GM18517 (cell line): ENCODE data around the gene SLC2A1.

Experiments used
- ATAC-seq: cut with Tn5 transposase; IDR thresholded peaks from one replicate; pipeline ENCODE4 v1.9.1; 2021; ENCODE audit warnings: mild to moderate bottlenecking, moderate library complexity; ENCODE audit not compliant: unreplicated experiment

Gene SLC2A1

DNA sequence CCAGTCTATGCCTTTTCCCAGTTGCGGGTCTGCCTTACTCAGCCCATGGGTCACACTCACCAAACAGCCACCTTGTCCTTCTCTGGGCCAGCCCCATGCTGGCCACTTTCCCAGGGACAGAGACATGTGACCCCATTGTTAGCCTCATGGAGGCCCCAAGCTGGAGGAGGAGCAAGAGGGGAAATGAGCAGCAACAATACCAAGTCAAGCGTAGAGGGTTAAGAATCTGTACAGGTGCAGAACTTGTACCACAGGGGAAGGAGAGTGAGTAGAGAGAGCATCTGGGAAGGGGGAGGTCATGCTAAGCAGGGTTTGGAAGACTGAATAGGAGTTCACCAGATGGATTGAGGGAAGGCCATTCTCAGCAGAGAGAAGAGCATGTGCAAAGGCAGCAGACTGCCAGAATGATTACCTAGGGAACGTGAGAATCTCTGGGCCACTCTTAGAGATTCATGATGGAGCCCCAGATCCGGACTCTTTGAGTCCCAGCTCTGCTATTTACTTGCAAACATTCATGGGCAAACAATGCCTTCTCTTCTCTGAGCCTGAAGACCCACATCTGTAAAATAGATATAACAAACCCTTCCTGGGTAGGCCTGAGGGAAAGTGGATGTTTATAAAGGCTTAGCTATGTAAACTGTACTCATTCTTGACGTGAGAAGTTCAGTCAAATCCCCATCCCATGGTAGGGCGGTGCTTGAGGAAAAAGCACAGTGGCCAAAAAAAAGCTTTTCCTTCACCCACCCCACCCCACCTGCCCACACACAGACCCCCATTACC lies 2.8 kb upstream of the SLC2A1 start:
- no peak for ATAC-seq

DNA sequence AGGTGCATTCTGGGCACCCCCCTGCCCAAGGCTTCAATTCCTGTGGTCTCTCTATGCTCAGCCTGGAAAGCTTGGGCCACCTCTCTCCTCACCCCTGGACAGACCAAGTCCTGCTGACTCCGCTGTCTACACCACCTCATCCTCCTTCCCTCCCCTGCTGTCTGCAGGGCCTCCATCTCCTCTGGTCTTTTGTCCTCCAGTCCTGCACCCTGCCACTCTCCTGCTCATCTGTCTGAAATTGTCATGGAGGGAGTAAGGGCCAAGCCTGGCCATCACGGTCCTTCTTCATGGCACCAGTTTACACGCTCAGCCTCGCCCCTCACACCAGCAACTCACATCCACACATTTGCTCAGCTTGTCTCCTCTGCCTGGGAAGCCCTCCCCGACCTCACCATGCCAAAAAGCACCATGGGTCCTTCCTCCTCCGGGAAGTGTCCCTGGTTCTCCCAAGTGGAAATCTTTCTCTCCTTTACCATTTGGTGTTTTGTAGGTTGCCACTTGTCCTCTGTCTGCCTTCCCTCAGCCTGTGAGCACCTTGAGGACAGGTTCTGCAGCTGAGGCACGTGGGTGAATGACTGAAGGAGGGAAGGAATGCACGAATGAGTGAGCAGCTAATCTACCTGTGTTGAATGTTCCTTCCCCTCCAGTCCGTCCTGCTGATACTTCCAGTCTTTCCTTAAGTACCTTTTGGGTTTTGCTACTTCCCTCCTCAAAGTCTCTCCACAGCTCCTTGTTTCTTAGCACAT lies 2.1 kb upstream of the SLC2A1 start:
- ATAC-seq, result no peak

DNA sequence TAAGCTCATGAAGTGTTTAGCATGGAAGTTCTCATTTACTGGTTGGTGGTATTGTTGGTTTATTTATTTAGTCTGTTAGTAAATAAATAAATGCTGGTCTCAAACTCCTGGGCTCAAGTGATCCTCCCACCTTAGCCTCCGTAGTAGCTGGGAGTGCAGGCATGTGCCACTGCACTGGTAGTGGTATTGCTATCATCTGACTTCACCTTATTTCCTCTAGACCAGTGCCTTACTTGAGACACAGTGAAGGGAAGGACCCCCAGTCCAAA lies 1.4 kb upstream of the SLC2A1 start:
- no peak for ATAC-seq

DNA sequence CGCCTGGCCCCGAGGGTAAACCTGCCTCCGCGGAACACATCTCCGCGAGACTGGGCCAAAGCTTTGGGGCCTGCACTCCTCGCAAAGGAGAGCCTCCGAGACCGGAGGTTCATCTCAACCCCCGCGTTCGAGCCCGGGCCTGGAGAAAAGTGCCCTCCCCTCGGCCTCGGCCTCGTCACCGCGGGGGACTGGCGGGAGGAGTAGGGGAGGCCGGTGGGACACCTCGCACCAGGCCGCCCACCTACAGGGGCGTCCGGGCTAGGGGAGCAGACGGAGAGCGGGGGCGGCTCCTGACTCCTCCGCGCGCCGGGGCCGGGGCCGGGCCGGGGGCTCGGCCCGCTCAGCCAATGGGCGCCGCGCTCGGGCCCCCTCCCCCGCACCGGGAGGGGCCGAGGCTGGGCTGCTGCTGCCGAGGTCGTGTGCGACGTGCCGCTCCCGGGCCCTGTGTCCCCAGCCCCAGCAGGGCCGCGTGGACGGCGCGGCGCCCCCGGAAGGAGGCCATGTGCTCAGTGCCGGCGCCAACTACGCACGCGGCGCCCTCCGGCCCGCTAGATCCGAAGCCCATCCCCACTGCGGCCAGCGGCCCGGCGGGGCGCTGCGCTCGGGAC lies 684 bp downstream of the SLC2A1 start:
- ATAC-seq, result peak; percentile 50

DNA sequence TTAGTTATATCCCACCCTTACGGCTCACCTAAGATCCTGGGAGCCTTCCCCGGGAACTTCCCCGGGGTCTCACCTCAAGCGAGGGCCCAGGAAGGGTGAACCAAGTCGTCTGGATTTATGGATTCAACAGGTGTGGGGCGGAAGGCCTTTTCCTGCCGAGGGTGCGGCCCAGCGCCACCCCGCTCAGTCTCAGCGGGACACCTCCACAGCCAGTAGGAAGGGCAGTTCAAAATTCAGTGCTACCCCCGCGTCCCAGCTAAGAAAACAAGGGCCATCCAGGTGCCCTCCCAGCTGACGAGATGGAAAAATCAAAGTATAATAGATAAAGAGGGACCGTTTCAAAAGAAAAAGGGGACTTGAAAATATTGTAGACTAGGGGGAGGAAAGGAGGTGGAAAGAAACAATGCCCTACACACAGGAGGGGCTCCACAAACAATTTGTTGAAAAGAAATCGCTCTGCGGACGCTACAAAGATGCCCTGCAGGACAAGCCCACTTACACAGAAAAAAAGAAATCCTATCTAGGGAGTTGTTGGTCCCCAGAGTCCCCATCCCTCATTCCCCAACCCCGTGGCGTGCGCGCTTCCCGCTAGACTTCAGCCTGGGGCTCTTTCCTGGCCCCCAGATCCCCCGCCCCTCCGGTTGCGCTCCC lies 1.3 kb downstream of the SLC2A1 start:
- no peak for ATAC-seq

DNA sequence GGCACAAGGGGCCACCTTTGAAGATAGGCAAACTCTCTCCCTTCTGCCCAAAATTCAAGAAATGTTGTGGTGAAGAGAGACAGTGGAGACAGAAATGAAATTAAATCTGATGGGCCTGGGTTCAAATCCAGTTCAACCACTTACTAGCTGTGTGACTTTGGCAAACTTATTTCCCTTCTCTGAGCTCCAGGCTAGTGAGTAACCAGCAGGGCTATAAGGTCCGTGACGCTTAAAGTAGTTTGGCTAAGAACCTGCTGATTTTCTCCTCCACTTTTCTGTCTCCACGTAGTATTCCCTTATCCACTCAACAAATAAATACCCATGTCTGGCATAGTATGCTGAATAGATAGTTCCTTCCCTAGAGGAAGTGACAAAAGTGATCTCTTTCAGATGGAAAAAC lies 1.9 kb downstream of the SLC2A1 start:
- no peak for ATAC-seq

DNA sequence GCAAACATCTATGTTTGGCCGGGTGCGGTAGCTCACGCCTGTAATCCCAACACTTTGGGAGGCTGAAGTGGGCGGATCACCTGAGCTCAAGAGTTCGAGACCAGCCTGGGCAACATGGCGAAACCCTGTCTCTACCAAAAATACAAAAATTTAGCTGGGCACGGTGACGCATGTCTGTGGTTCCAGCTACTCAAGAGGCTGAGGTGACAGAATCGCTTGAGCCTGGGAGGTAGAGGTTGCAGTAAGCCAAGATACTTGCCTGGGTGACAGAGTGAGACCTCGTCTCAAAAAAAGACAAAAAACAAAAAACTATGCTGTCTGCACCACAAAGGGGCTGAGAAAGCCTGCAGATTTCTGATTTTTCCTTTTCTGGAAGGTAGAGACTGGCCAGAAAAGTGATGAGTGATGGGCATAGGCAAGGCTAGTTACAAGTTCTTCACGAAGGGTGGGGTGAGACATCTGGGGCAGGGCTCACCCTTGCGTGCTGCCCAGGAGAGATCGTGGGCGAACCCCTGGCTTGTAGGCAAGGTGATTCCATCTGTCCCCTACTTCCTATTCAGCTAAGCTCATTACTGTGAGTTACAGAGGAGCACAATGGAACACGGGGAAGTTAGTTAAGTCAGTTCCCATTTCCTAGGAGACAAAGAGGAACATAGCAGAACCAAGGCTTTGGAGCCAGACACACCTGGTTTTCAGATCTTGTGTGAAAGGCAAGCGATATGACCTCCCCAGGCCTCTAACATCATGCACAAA lies 3.2 kb downstream of the SLC2A1 start:
- no peak for ATAC-seq

DNA sequence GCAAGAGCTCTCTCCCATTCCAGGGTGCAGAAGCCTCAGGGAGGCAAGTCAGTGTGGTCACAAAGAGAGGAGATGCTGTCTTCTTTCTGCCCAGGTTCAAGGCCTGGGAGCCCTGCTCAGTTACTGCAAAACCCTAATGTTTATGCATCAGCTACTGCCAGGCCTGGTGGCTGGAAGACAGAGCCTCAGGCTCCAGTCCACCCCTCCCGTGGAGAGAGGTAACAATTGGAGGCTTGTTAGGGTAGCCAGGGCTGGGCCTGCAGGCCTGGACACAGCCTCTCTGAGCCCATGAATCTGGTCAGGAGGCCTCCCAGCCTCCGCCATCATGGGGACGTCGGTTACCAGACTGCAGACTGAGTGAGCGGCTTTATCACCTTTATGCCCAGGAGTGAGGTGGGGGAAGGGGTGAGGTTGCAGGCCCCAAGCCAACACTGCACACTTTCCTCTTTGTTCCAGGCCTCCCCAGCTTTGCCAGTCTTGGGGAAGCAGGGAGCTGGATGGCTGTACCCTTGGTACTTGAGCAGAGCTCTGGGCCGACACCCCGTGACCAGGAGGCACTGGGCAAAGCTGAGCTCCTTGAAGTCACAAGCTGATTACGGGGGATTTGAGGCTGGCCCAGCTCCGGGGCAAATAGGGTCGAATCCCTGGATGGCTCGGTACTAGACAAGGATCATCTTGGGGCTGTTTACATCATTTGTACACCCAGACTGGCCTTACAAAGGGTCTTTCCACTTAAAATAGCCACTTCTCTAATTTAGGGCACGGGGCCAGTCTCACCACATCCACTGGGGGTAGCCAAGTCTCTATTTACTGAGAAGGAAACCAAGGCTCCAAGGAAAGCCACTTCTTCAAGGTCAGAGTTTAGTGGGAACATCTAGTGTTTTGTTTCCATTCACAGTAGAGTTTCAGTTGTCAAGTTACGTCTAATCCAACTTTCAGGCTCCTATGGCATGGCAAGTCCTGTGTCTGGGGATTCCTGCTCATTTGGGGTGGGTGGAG lies 5.2 kb downstream of the SLC2A1 start:
- no peak for ATAC-seq

DNA sequence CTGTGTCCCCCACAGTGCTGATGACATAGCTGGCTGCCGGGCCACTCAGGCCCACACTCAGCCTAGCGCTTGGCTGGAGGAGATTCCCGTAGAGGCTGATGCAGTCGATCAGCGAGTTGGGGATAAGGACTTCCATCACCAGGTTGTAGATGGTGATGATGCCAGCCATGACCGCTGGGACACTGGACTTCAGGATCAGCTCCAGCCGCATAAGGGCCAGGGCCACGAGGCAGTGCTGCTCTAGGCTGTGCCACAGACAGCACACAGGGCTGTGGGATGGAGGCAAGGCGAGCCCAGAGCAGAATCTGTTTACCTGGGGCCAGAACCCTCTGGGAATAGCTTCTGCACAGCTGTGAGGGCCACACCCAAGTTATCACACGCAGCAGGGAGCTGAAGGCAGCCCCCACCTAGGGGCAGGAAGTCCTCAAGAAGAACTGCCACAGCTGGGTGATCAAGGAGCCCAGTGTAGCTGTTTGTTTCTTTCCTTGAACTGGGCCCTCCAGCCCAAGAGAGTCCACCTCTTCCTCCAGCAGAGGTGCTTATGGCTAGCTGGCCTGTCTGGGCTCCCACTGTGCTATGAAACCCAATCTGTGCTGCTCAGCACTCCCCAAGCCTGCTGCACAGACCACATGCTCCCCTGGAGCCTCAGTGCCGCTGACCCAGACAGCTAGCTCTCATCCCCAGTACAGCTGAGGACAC lies 6.2 kb downstream of the SLC2A1 start:
- ATAC-seq, result no peak

DNA sequence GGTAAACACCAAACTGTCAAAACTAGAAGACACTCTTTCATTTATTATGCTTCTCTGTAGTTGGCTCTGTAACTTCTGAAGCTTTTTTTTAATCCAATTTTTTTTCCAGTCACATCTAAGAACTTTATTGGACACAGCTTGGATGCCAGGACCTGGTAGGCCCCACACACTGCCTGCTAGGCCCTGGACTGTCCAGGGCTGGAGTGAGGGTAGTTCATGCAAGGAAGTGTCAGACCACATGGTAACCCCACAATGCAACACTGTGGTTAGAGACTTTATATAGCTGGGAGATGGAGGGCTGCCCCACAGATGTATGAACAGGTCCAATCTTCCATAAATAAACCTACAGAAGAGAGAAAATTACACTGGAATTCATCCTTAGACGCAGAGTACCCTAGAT lies 7.1 kb downstream of the SLC2A1 start:
- ATAC-seq, result no peak

DNA sequence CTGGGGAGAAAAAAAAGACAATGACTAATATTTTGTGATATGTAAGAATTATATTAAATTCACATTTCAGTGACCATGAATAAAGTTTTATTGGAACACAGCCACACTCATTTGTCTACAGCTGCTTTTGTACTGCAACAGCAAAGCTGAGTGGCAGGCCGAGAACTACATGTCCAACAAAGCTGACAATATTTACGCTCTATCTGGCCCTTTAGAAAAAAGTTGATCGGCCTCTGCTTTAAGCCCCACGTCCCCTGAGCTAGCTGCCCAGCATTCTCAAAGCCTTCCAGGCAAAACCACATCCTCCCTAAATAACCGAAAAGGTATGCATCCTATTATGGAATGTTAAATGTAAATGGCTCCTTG lies 8.6 kb downstream of the SLC2A1 start:
- no peak for ATAC-seq

DNA sequence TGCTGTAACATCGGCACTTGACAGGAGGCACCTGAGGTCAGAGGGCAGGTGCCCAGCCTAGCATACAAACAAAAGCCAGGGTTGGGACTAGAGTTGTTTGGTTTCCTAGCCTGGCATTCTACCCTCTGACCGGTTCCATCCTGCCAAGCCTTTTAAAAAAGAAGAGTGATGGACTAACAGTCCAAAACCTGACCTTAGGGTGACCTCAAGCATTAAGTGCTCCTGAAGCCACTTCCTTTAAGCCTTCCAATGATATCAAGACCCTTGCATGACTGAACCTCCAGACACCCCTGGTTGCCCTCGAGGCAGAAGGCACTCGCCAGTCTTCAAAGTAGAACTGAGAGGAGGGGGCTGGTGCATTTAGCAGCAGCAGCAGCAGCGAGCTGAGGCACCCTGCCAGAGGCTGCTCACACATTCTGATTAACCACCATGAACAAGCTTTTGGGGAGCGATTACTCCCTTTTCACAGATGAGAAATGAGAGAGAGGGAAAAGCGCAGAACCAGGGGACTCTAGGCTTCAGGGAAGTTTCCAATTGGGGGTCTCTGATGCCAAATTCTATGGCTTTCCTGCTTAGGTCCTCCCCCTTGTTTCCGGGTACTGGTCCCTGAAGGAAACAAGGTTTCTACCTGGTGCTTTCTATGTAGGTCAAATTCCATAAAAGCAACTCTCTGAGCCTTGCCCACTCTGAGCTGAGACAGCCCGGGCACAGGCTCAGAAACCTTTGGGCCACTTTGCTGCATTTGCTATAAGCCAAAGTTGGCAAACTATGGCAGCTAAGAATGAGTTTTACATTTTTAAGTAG lies 9.2 kb downstream of the SLC2A1 start:
- no peak for ATAC-seq

DNA sequence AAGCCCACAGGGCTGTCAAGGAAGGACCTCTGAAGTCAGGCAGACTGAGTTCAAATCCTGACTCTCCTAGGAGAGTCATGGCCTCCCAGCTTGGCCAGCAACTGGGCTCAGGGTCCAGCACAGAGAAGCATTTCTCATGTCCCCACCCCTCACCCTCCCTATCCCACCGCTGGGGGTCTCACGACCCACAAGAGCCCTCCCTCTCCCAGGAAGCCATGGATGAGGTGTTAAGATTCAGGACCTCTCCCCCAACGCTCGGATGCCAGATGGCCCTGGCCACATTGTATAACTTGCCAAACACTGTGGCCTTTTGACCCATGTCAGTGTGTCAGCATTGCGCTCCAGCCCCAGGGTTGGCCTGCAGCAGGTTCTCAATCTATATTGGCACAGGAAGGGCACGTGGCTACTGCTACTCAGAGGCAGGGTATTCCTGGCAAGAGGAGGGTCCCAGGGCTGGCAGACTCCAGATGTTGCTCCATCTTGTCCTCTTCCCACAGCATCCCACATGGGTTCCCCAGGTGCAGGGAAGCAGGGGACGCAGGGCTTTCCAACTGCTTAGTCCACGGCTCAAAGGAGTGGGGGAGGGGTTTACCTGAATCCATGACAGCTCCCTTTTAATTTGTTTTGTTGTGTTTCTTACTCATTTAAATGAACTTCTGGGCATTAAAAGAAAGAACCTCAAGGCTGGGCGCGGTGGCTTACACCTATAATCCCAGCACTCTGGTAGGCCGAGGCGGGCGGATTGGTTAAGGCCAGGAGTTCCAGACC lies 10.5 kb downstream of the SLC2A1 start:
- ATAC-seq, result no peak

DNA sequence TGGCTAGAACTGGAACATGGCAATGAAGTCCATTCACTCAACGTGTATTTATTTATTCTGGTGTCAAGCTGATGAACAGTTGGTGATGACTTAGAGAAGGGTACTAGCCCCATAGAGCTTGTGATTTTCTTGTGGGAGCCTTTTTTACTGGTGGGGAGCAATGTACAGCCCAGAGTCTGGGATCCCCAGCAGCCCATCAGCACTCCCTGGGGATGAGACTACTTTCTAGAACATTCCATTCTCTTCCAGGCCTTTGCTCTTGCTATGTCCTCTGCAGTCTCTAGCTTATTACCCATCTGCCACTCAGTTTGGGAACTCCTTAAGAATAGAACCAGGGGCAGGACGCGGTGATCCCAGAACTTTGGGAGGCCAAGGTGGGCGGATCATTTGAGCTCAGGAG lies 11.6 kb downstream of the SLC2A1 start:
- ATAC-seq, result no peak

DNA sequence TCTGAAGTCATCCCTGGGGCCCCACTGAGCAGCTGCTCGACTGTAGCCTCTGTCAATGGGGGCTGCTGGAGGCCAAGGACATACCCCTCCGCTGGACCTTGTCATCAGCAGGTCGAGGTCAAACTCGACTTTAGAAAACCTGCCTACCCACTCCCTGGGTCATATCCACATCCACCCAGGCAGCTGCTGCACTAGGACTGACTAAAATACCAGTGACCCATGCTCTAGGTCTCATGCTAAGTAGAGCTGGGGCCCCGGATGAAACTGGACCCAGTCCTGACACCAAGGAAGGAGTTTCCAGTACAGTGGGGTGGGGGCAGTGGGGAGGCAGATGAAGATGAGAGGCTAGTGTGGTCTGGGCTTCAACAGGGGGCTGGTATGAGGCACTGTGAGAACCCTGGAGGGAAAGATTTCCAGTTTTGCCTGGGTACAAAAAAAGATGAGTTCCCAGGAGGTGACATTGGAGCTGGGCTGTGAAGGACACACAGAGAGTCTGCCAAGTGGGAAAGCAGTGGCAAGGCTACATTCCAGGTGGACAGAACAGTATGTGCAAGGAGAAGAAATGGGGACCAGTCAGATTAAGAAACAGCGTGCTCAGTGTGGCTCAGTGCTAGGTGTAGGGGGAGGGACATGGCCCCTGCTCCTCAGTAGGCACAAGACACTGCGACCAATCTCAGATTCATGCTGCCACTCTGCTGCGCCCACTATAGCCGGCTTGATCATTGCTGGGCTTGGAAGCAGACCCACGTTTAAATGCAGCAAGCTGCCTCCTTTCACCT lies 12.4 kb downstream of the SLC2A1 start:
- no peak for ATAC-seq

DNA sequence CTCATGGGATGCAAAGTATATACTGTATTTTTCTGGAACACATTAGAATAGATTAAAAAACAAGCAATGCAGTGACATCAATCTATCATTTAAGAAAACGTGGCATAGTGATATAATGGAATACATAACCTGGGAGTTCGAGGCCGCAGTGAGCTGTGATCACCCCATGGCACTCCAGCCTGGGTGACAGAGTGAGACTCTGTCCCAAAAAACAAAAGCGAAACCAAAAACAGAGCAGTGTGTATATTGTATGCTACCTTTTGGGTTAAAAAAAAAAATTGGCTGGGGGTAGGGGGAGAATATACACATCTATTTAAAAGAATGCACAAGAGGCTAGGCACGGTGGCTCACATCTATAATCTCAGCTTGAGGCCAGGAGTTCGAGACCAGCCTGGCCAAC lies 13.5 kb downstream of the SLC2A1 start:
- ATAC-seq, result no peak
